ENCODE data around the gene SYT2. TPM values are rescaled to one million over a fixed set of nuclear protein-coding genes. Genes with fewer than 3 reads are reported as not detected.
A peak's percentile ranks its signal among the peaks of the same experiment; 100 is the strongest.

The SYT2 gene
- total RNA-seq, 1 experiment from 2014 or later = 0.09 TPM

DNA sequence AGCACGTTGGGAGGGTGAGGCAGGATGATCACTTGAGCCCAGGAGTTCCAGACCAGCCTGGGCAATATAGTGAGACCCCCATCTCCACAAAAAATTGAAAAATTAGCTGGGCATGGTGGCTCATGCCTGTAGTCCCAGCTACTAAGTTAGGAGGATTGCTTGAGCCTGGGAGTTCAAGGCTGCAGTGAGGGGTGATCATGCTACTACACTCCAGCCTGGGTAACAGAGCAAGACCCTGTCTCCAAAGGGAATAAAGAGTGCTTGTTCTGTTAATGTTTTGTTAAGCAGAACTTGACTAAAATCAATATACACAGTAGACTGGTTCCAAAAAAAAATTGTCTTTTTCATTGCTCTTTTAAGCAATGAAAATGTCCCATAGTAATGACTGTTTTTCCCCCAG lies 146.4 kb downstream of the SYT2 start:
- BruUV-seq (replicated peaks) = no TSS peak
- peaks cover 5% of the 10 kb centered on the region for H3K36me3 Mint-ChIP-seq (ENCODE audit: insufficient read depth, unreplicated experiment)
- ChIA-PET POLR2A (no interaction called here), CTCF (interaction anchor here (0.6 kb wide), 1 partner anchor 62 kb away, joined by 4 read pairs; no protein-coding TSS in a partner anchor)
- no peak for DNase-seq
- TF ChIP-seq, protein P1, sequence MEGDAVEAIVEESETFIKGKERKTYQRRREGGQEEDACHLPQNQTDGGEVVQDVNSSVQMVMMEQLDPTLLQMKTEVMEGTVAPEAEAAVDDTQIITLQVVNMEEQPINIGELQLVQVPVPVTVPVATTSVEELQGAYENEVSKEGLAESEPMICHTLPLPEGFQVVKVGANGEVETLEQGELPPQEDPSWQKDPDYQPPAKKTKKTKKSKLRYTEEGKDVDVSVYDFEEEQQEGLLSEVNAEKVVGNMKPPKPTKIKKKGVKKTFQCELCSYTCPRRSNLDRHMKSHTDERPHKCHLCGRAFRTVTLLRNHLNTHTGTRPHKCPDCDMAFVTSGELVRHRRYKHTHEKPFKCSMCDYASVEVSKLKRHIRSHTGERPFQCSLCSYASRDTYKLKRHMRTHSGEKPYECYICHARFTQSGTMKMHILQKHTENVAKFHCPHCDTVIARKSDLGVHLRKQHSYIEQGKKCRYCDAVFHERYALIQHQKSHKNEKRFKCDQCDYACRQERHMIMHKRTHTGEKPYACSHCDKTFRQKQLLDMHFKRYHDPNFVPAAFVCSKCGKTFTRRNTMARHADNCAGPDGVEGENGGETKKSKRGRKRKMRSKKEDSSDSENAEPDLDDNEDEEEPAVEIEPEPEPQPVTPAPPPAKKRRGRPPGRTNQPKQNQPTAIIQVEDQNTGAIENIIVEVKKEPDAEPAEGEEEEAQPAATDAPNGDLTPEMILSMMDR (IDR thresholded peaks at IDR 0.05; ENCODE audit: insufficient read depth in 1 of 2, low read depth in 1 of 2, low read length in 1 of 2, severe bottlenecking in 1 of 2, unreplicated experiment in 1 of 2) = no peak
- Histone ChIP-seq H3K4me1 (peaks cover 20% of the 10 kb centered on the region), H3K27me3 (replicated peaks; ENCODE audit: control insufficient read depth, insufficient read depth, low read length) (no peaks in the 10 kb centered on the region), H3K36me3 (ENCODE audit: control insufficient read depth, insufficient read depth, low read length) (no peaks in the 10 kb centered on the region; the same call in 1 of the 2 replicates), H3K9me3 (no peaks in the 10 kb centered on the region), H3K4me3 (ENCODE audit: low read depth, low read length) (no peak overlapping the region)
- H3K27me3 Mint-ChIP-seq (ENCODE audit: insufficient read depth, unreplicated experiment) = no peaks in the 10 kb centered on the region
- no peaks in the 10 kb centered on the region for H3K9me3 Mint-ChIP-seq (ENCODE audit: unreplicated experiment)
- intact Hi-C loops (cut with micrococcal nuclease; ENCODE audit: unreplicated experiment) = no loop called here
- peaks cover 26% of the 10 kb centered on the region for H3K4me1 Mint-ChIP-seq (ENCODE audit: low read depth, unreplicated experiment)
- H3K4me3 Mint-ChIP-seq (ENCODE audit: unreplicated experiment) = no peak overlapping the region
- no peak overlapping the region for H3K27ac Mint-ChIP-seq (ENCODE audit: unreplicated experiment)

GRCh38 chr1:202562444-202563060 lies 147.7 kb downstream of the SYT2 start:
- ChIA-PET CTCF (interaction anchor here (0.9 to 1.0 kb wide), 2 partner anchors 15 to 38 kb away, joined by 3 read pairs; no protein-coding TSS in a partner anchor), POLR2A (no interaction called here)
- Mint-ChIP-seq H3K4me1 (ENCODE audit: low read depth, unreplicated experiment) (peaks cover 13% of the 10 kb centered on the region), H3K4me3 (ENCODE audit: unreplicated experiment) (no peak overlapping the region), H3K9me3 (ENCODE audit: unreplicated experiment) (no peaks in the 10 kb centered on the region), H3K36me3 (ENCODE audit: insufficient read depth, unreplicated experiment) (peaks cover 5% of the 10 kb centered on the region), H3K27ac (ENCODE audit: unreplicated experiment) (no peak overlapping the region), H3K27me3 (ENCODE audit: insufficient read depth, unreplicated experiment) (no peaks in the 10 kb centered on the region)
- no peaks in the 10 kb centered on the region for H3K9me3 ChIP-seq
- no peaks in the 10 kb centered on the region; the same call in 1 of the 2 replicates for H3K36me3 ChIP-seq (ENCODE audit: control insufficient read depth, insufficient read depth, low read length)
- intact Hi-C loops (cut with micrococcal nuclease; ENCODE audit: unreplicated experiment) = no loop called here
- H3K4me3 ChIP-seq (ENCODE audit: low read depth, low read length) = no peak overlapping the region
- TF ChIP-seq, protein P1 (IDR thresholded peaks at IDR 0.05; ENCODE audit: insufficient read depth in 1 of 2, low read depth in 1 of 2, low read length in 1 of 2, severe bottlenecking in 1 of 2, unreplicated experiment in 1 of 2) = no peak
- BruUV-seq (replicated peaks) = no TSS peak
- H3K27me3 ChIP-seq (replicated peaks; ENCODE audit: control insufficient read depth, insufficient read depth, low read length) = no peaks in the 10 kb centered on the region
- H3K4me1 ChIP-seq = peaks cover 8% of the 10 kb centered on the region
- DNase-seq = no peak

GRCh38 chr1:202561726-202562443 lies 148.4 kb downstream of the SYT2 start:
- CTCF ChIA-PET = interaction anchor here (0.7 to 1.0 kb wide), 4 partner anchors 15 to 60 kb away, joined by 3 read pairs; no protein-coding TSS in a partner anchor
- no peaks in the 10 kb centered on the region for H3K9me3 ChIP-seq
- H3K4me3 ChIP-seq (ENCODE audit: low read depth, low read length) = no peak overlapping the region
- POLR2A ChIA-PET = no interaction called here
- no peak for DNase-seq
- H3K36me3 Mint-ChIP-seq (ENCODE audit: insufficient read depth, unreplicated experiment) = peaks cover 5% of the 10 kb centered on the region
- intact Hi-C loops (cut with micrococcal nuclease; ENCODE audit: unreplicated experiment) = no loop called here
- H3K9me3 Mint-ChIP-seq (ENCODE audit: unreplicated experiment) = no peaks in the 10 kb centered on the region
- no peak overlapping the region for H3K4me3 Mint-ChIP-seq (ENCODE audit: unreplicated experiment)
- TF ChIP-seq, protein P1 (IDR thresholded peaks at IDR 0.05; ENCODE audit: insufficient read depth in 1 of 2, low read depth in 1 of 2, low read length in 1 of 2, severe bottlenecking in 1 of 2, unreplicated experiment in 1 of 2) = peak in 1 of 2 experiments; percentile 38
- H3K4me1 ChIP-seq = peaks cover 6% of the 10 kb centered on the region
- no peaks in the 10 kb centered on the region; the same call in 1 of the 2 replicates for H3K36me3 ChIP-seq (ENCODE audit: control insufficient read depth, insufficient read depth, low read length)
- peaks cover 7% of the 10 kb centered on the region for H3K4me1 Mint-ChIP-seq (ENCODE audit: low read depth, unreplicated experiment)
- no peaks in the 10 kb centered on the region for H3K27me3 Mint-ChIP-seq (ENCODE audit: insufficient read depth, unreplicated experiment)
- H3K27me3 ChIP-seq (replicated peaks; ENCODE audit: control insufficient read depth, insufficient read depth, low read length) = no peaks in the 10 kb centered on the region
- no TSS peak for BruUV-seq (replicated peaks)
- no peak overlapping the region for H3K27ac Mint-ChIP-seq (ENCODE audit: unreplicated experiment)
